ENCODE results near the gene PHF20.
A peak's percentile ranks its signal among the peaks of the same experiment; 100 is the strongest.
"Not testable (repeated sequence)": the region's sequence is repeated elsewhere in the genome, so short reads cannot be mapped to it uniquely, and the experiment has no call there.

The PHF20 gene

DNA sequence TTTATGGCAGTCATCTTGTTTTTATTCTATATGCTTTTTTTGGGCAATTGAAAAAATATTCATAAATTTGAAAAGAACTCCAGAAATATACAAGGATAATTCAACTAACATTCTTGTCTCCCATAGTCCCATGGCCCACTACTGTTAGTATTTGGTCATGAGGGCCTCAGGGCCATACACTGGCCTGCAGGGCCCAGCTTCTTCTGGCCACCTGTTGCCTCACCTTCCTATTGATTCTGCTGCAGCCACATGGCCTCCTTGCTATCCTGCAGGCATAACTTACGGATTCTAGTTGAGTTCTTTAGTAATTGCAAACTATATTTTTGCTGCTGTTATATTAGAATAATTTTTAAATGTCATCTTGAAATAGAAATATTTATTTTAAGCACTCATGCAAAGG is 109.9 kb downstream of the PHF20 start:
- intact Hi-C loops (cut with DNase I) = loop anchor here (10.0 kb wide), 3 partner anchors 137 to 417 kb away; partner anchors contain the start of genes NFS1, RBM39 and ROMO1

DNA sequence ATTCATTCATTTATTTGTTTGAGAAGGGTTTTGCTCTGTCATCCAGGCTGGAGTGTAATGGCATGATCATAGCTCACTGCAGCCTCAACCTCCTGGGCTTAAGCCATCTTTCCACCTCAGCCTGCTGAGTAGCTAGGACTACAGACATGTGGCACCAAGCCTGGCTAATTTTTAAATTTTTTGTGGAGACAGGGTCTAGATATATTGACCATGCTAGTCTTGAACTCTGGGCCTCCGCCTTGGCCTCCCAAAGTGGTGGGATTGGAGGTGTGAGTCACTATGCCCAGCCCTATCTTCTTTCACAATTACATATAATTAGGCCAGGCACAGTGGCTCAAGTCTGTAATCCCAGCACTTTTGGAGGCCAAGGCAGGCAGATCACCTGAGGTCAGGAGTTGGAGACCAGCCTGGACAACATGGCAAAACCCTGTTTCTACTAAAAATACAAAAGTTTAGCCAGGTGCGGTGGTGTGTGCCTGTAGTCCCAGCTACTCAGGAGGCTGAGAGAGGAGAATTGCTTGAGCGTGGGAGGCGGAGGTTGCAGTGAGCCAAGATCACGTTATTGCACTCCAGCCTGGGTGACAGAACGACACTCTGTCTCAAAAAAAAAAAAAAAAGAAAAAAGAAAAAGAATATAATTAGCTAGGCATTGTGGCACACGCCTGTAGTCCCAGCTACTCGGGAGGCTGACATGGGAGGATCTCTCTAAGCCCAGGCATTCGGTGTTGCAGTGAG is 110.8 kb downstream of the PHF20 start:
- intact Hi-C loops (cut with DNase I) = loop anchor here (10.0 kb wide), 3 partner anchors 138 to 418 kb away; partner anchors contain the start of genes NFS1, RBM39 and ROMO1
- not testable (repeated sequence) for DNase-seq

More for the DNA sequence above, 109.9 kb downstream of the PHF20 start:
- DNase-seq = no peak

GRCh38 chr20:35883336-35883777 is 111.5 kb downstream of the PHF20 start:
- no peak for DNase-seq

DNA sequence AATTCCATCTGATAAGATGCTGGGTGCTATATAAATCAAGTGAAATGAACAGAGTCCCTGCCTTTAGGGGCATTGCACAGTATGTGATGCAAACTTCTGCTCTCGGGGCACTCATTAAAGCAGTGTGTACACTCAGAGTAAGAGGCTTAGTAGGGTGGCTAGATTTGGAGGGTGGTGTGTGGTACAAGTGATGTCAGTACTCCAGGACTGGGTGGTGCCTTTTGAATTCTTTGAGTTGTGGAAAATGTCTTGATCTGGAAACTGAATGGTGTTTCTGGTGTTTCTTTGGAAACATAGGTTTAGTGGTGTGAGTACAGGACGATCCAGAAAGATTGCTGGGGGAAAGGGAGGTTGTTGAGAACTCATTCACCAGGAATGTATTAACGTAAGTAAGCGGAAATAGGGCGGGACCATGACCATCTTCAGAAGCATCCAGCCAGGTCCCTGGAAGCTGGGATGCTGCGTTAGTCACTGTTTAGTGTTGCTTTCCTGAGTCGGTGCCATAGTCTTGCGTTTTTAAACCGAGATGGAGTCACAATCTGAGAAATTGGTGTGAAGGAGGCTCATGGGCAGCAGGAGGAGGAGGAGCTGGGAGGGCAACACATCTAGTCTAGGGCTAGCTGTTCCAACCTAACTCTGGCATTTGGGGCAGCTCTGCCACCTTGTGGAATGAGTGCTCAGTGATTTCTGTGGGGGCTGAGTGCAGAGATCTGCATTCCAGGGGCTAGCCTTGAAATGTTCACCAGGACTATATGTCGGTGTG is 112.1 kb downstream of the PHF20 start:
- DNase-seq = peak; percentile 46 to 96 (median 75)
- intact Hi-C loops (cut with DNase I) = loop anchor here (10.0 kb wide), 3 partner anchors 139 to 419 kb away; partner anchors contain the start of genes NFS1, RBM39 and ROMO1

More at GRCh38 chr20:35883336-35883777, 111.5 kb downstream of the PHF20 start:
- intact Hi-C loops (cut with DNase I) = loop anchor here (10.0 kb wide), 3 partner anchors 139 to 419 kb away; partner anchors contain the start of genes NFS1, RBM39 and ROMO1

DNA sequence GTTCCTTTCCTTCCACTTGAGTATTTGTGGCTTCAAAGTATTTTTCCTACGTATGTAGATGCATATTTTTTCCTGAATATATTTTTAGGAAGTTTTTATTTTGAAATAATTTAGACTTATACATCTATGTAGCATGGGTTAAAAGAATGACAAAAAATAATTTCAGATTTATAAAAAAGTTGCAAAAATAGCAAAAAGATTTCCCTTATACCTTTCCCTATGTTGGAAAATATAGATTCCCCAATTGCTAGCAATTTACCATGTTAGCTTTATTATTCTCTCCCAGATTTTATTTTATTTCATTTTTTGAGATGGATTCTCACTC is 112.7 kb downstream of the PHF20 start:
- intact Hi-C loops (cut with DNase I) = loop anchor here (10.0 kb wide), 3 partner anchors 140 to 420 kb away; partner anchors contain the start of genes NFS1, RBM39 and ROMO1
- DNase-seq = no peak

DNA sequence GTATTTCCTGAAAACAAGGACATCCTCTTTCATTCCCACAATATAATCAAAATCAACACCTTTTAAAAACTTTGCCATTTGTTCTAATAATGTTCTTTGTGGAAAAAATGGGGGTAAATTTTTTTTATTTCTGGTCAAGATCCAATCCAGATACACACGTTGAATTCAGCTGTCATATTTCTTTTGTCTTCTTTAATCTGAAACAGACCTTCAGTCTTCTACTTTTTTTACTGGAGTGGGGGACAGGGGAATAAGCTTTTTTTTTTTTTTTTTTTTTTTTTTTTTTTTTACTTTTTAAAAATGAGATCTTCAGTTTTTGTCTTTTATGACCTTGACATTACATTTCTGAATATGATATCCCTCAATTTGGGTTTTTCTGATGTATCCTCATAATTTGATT is 113.4 kb downstream of the PHF20 start:
- intact Hi-C loops (cut with DNase I) = loop anchor here (10.0 kb wide), 3 partner anchors 140 to 420 kb away; partner anchors contain the start of genes NFS1, RBM39 and ROMO1
- no peak for DNase-seq

- no peak for DNase-seq
- intact Hi-C loops (cut with DNase I) = loop anchor here (10.0 kb wide), 3 partner anchors 142 to 422 kb away; partner anchors contain the start of genes NFS1, RBM39 and ROMO1
These were observed 114.7 kb downstream of the PHF20 start for GRCh38 chr20:35886537-35886936.

GRCh38 chr20:35887393-35888064 is 115.7 kb downstream of the PHF20 start:
- intact Hi-C loops (cut with DNase I) = loop anchor here (10.0 kb wide), 3 partner anchors 143 to 423 kb away; partner anchors contain the start of genes NFS1, RBM39 and ROMO1
- DNase-seq = no peak

- no peak for DNase-seq
- intact Hi-C loops (cut with DNase I) = loop anchor here (10.0 kb wide), 3 partner anchors 144 to 424 kb away; partner anchors contain the start of genes NFS1, RBM39 and ROMO1
These were observed 116.8 kb downstream of the PHF20 start for GRCh38 chr20:35888657-35889056.

GRCh38 chr20:35891375-35891774 is 119.6 kb downstream of the PHF20 start:
- no peak for DNase-seq
- intact Hi-C loops (cut with DNase I) = no loop called here

GRCh38 chr20:35892871-35893270 is 121.1 kb downstream of the PHF20 start:
- intact Hi-C loops (cut with DNase I) = no loop called here
- DNase-seq = no peak

- no peak for DNase-seq
- intact Hi-C loops (cut with DNase I) = no loop called here
These were observed 122.1 kb downstream of the PHF20 start for GRCh38 chr20:35893942-35894341.

DNA sequence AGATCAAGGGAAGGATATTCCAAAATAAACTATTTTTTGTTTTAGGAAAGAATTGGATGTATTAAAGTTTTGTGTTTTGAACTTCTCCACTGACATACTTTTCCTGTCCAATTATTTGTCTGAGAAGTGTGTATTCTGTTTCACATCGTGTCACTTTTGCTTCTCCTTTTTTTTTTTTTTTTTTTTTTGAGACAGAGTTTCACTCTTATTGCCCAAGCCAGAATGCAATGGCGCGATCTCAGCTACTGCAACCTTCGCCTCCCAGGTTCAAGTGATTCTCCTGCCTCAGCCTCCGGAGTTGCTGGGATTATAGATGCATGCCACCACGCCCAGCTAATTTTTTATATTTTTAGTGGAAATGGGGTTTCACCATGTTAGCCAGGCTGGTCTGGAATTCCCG is 123.7 kb downstream of the PHF20 start:
- intact Hi-C loops (cut with DNase I); DNase-seq: not testable (repeated sequence)

- no peak for DNase-seq
These were observed 127.2 kb downstream of the PHF20 start for GRCh38 chr20:35899064-35899463.

GRCh38 chr20:35901230-35901629 is 129.4 kb downstream of the PHF20 start:
- intact Hi-C loops (cut with DNase I); DNase-seq: not testable (repeated sequence)

More at GRCh38 chr20:35899064-35899463, 127.2 kb downstream of the PHF20 start:
- intact Hi-C loops (cut with DNase I) = no loop called here

- intact Hi-C loops (cut with DNase I) = no loop called here
- no peak for DNase-seq
These were observed 130.1 kb downstream of the PHF20 start for GRCh38 chr20:35901678-35902544.

DNA sequence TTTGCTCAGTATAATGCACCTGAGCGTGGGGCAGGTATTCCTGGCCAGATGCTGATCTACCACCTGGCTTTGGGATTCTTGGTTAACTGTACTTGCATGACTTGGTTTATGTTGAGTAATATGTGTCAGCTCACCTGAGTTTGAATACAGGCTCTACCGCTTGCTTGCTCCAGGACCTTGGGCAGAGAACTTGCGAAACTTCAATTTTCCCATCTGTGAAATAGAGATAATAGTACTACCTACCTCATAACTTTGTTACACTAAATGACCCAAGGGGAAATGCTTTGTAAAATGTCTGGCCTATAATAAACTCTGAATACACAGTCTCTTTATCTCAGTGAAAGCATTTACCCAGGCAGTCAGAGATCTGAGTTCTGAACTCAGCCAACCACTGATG is 130.7 kb downstream of the PHF20 start:
- no peak for DNase-seq
- intact Hi-C loops (cut with DNase I) = no loop called here

DNA sequence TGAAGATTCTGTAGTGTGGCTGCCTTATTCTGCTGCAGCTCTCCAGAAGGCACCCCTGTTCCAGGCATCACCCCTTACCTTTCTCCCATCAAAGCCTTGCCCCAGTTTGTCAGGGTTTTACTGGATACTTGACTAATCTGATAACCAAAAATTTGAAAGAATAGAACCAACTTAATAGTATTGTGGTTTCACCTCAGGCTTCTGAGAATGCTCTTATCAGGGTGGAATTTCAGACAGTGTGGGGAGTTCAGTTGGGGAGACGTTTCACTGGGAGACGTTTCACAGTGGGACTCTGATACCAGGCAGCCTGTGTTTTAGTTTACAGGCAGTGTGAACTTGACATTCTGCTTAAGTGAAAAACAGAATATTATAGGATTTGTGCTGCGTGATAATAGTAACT is 132.0 kb downstream of the PHF20 start:
- DNase-seq = no peak

DNA sequence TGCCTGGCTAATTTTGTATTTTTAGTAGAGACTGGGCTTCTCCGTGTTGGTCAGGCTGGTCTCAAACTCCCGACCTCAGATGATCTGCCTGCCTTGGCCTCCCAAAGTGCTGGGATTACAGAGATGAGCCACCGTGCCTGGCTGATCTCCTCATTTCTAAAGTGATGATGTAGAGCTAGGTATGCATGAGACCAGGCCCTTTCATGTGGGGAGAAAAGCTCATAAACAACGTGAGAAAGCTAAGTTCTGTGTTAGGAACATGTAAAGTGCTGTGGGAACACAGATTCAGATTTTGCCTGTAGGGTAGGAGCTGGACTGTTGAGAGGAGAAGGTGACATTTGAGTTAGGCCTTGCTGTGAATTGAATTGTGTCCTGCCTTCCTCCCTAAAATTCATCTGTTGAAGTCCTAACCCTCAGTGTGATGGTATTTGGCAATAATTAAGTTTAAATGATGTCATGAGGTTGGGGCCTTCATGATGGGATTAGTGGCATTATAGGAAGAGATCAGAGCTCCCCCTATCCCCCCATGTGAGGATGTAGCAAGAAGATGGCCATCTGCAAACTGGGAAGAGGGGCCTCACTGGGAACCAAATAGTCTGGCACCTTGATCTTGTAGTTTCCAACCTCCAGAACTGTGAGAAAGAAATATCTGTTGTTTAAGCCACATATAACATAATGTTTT is 133.3 kb downstream of the PHF20 start:
- DNase-seq = no peak
- intact Hi-C loops (cut with DNase I) = no loop called here

More for the DNA sequence above, 132.0 kb downstream of the PHF20 start:
- intact Hi-C loops (cut with DNase I) = no loop called here

All from posterior cingulate gyrus (tissue), 11 donors.